HepG2 (cell line): ENCODE data around the gene DDIAS. TPM values are rescaled to one million over a fixed set of nuclear protein-coding genes. Genes with fewer than 3 reads are reported as not detected.

Source experiments
- CBX5 ChIP-seq: sonication (generic); formaldehyde crosslinking; IDR thresholded peaks from 2 replicates; pipeline ENCODE4 v1.4.0; 2020; ENCODE audit warnings: missing genetic modification reagents, borderline replicate concordance
- GATAD1 ChIP-seq: IDR thresholded peaks from 2 replicates; pipeline ENCODE4 v1.6.1; 2016; ENCODE audit warnings: missing genetic modification reagents, missing compliant biosample characterization
- HNRNPH1 ChIP-seq: fragments of 200-400 bp; formaldehyde crosslinking; optimal IDR thresholded peaks from 2 replicates; pipeline ENCODE3; 2017; ENCODE audit warnings: mild to moderate bottlenecking, low read depth, low read length
- NFE2L2 ChIP-seq: fragments of 150-350 bp; IDR thresholded peaks from 2 replicates; pipeline ENCODE4 v1.6.1; 2014; ENCODE audit warnings: low read length
- NR2F2 ChIP-seq: IDR thresholded peaks from 2 replicates; pipeline ENCODE4 v1.6.1; 2012; ENCODE audit warnings: low read depth, inconsistent platforms, borderline replicate concordance
- NRL ChIP-seq: sonication (generic); formaldehyde crosslinking; IDR thresholded peaks from 2 replicates; pipeline ENCODE4 v1.5.0; 2020; ENCODE audit warnings: missing genetic modification reagents, mild to moderate bottlenecking, moderate library complexity, borderline replicate concordance
- SAFB2 ChIP-seq: sonication (generic); formaldehyde crosslinking; IDR thresholded peaks from 2 replicates; pipeline ENCODE4 v1.5.1; 2020; ENCODE audit warnings: missing genetic modification reagents, low read depth, mild to moderate bottlenecking, borderline replicate concordance
- SRSF9 ChIP-seq: fragments of 200-400 bp; formaldehyde crosslinking; IDR thresholded peaks from 2 replicates; pipeline ENCODE4 v1.6.1; 2018; ENCODE audit warnings: borderline replicate concordance, mild to moderate bottlenecking, low read depth, low read length; ENCODE audit not compliant: insufficient read depth, poor library complexity, severe bottlenecking
- ZBTB43 ChIP-seq: sonication (generic); formaldehyde crosslinking; conservative IDR thresholded peaks from 2 replicates; pipeline ENCODE4 v1.4.0; 2020; ENCODE audit warnings: missing genetic modification reagents
- ZNF143 ChIP-seq: sonication (generic); formaldehyde crosslinking; IDR thresholded peaks from 2 replicates; pipeline ENCODE4 v1.4.0; 2020; ENCODE audit warnings: missing genetic modification reagents
- ZNF232 ChIP-seq: sonication (generic); formaldehyde crosslinking; IDR thresholded peaks from 2 replicates; pipeline ENCODE4 v1.4.0; 2020; ENCODE audit warnings: missing genetic modification reagents, borderline replicate concordance
- ZNF512 ChIP-seq: sonication (generic); formaldehyde crosslinking; IDR thresholded peaks from 2 replicates; pipeline ENCODE4 v1.4.0; 2020; ENCODE audit warnings: mild to moderate bottlenecking, missing genetic modification reagents
- ZNF589 ChIP-seq: sonication (generic); formaldehyde crosslinking; conservative IDR thresholded peaks from 2 replicates; pipeline ENCODE4 v1.8.0; 2022; ENCODE audit warnings: mild to moderate bottlenecking, moderate library complexity, missing genetic modification reagents
- ZNF639 ChIP-seq: conservative IDR thresholded peaks from 2 replicates; pipeline ENCODE4 v1.6.1; 2018; ENCODE audit warnings: missing genetic modification reagents
- ZSCAN22 ChIP-seq: sonication (generic); formaldehyde crosslinking; IDR thresholded peaks from 2 replicates; pipeline ENCODE4 v1.4.0; 2020; ENCODE audit warnings: mild to moderate bottlenecking, missing genetic modification reagents
- polyA plus RNA-seq, 8 experiments: library from polyadenylated mRNA; depleted of rRNA in 3 of 8; stranded (reverse) in 7 of 8; unstranded in 1 of 8; fragments of >200 nt; fragmentation: Illumina TruSeq in 4 of 8; extraction: Trizol in 4 of 8; gene quantifications; 2 replicates each; pipeline versions ENCODE4 v1.2.1 to v1.2.3, GENCODE V29; 2011 to 2016; ENCODE audit warnings: low read depth in 4 of 8, missing spikeins in 1 of 8, mixed read lengths in 1 of 8; ENCODE audit not compliant: insufficient read depth in 1 of 8
- total RNA-seq, 5 experiments: library from RNA; depleted of rRNA; stranded (reverse); fragments of >200 nt; fragmentation: Illumina TruSeq; extraction: Trizol; gene quantifications; 2 replicates each; pipeline ENCODE4 v1.2.3, GENCODE V29; 2016; ENCODE audit warnings: low read depth in 1 of 5
- TF ChIP-seq, protein P1 (sequence below): IDR thresholded peaks from 2 replicates; pipeline ENCODE4 v1.6.1; 2016; ENCODE audit warnings: low read depth, missing genetic modification reagents, missing compliant biosample characterization
- TF ChIP-seq, protein P2 (sequence below): IDR thresholded peaks from 2 replicates; pipeline ENCODE4 v1.6.1; 2016; ENCODE audit warnings: low read depth, control low read depth

Gene DDIAS
- total and polyA plus RNA-seq, 2 of the 13 experiments (the other 11 are each of a cell fraction or from before 2014, with no cell fraction given), result 3.5 to 13.0 TPM

DNA sequence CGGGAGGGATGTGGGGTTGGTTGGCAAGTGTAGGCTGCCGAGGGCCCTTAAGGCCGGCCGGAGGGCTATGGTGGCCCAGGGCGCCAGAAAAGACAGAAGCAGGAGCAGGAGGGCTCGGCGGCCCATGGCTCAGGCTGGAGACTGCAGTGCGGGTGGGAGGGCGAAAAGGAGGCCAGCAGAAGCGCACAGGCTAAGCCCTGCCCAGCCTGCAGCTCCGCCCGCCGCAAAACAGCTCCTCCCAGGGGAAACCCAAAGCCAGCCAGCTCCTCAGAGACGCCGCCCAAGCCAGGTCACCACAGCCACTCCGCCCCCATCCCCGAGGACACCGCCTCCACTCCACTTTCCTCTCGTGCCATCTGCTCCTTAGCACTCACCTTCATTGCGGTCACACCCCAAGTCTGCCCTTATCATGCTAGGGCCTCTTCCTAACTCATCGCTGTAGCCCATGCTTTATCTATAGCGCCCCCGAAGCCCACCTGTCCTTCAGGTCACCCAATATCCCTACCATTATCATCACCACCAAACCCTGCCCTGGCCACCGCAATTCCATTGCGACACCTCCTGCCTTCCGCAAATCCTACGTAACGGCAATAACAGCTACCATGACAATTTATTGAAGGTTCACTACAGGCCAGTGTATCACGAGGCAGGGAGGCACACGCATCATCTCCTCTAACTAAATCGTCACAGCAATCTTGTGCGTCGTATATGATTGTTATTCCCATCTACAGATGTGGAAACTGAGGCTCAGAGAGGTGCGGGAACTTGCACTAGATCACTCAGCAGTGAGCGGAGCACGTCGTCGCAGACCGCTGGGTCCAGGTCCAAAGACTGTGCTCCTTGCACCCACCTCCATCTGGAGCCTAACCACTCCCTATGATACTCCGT lies 1.0 kb upstream of the DDIAS start, which contains the start of gene PRCP (continued):
- TF ChIP-seq, protein P1, sequence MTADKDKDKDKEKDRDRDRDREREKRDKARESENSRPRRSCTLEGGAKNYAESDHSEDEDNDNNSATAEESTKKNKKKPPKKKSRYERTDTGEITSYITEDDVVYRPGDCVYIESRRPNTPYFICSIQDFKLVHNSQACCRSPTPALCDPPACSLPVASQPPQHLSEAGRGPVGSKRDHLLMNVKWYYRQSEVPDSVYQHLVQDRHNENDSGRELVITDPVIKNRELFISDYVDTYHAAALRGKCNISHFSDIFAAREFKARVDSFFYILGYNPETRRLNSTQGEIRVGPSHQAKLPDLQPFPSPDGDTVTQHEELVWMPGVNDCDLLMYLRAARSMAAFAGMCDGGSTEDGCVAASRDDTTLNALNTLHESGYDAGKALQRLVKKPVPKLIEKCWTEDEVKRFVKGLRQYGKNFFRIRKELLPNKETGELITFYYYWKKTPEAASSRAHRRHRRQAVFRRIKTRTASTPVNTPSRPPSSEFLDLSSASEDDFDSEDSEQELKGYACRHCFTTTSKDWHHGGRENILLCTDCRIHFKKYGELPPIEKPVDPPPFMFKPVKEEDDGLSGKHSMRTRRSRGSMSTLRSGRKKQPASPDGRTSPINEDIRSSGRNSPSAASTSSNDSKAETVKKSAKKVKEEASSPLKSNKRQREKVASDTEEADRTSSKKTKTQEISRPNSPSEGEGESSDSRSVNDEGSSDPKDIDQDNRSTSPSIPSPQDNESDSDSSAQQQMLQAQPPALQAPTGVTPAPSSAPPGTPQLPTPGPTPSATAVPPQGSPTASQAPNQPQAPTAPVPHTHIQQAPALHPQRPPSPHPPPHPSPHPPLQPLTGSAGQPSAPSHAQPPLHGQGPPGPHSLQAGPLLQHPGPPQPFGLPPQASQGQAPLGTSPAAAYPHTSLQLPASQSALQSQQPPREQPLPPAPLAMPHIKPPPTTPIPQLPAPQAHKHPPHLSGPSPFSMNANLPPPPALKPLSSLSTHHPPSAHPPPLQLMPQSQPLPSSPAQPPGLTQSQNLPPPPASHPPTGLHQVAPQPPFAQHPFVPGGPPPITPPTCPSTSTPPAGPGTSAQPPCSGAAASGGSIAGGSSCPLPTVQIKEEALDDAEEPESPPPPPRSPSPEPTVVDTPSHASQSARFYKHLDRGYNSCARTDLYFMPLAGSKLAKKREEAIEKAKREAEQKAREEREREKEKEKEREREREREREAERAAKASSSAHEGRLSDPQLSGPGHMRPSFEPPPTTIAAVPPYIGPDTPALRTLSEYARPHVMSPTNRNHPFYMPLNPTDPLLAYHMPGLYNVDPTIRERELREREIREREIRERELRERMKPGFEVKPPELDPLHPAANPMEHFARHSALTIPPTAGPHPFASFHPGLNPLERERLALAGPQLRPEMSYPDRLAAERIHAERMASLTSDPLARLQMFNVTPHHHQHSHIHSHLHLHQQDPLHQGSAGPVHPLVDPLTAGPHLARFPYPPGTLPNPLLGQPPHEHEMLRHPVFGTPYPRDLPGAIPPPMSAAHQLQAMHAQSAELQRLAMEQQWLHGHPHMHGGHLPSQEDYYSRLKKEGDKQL (CRISPR knock-in tag), result no peak
- TF ChIP-seq, protein P2, sequence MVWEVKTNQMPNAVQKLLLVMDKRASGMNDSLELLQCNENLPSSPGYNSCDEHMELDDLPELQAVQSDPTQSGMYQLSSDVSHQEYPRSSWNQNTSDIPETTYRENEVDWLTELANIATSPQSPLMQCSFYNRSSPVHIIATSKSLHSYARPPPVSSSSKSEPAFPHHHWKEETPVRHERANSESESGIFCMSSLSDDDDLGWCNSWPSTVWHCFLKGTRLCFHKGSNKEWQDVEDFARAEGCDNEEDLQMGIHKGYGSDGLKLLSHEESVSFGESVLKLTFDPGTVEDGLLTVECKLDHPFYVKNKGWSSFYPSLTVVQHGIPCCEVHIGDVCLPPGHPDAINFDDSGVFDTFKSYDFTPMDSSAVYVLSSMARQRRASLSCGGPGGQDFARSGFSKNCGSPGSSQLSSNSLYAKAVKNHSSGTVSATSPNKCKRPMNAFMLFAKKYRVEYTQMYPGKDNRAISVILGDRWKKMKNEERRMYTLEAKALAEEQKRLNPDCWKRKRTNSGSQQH (CRISPR knock-in tag), result peak; percentile 45; the same call in 1 of the 2 replicates
- no peak for TF ChIP-seq SRSF9
- no peak for TF ChIP-seq NFE2L2
- no peak for TF ChIP-seq ZNF512 (CRISPR knock-in tag)
- no peak for TF ChIP-seq HNRNPH1
- no peak for TF ChIP-seq ZNF232 (CRISPR knock-in tag)
- TF ChIP-seq ZNF143 (CRISPR knock-in tag), result no peak; the same call in 1 of the 2 replicates
- TF ChIP-seq SAFB2 (CRISPR knock-in tag), result peak; percentile 11; the same call in 1 of the 2 replicates
- TF ChIP-seq ZNF589 (CRISPR knock-in tag), result no peak
- peak; percentile 47; the same call in 1 of the 2 replicates for TF ChIP-seq GATAD1 (CRISPR knock-in tag)
- TF ChIP-seq CBX5 (CRISPR knock-in tag), result no peak
- TF ChIP-seq NR2F2, result no peak; the same call in 1 of the 2 replicates
- TF ChIP-seq ZSCAN22, result no peak
- TF ChIP-seq ZBTB43 (CRISPR knock-in tag), result no peak
- no peak for TF ChIP-seq ZNF639 (CRISPR knock-in tag)
- peak; percentile 66 for TF ChIP-seq NRL (CRISPR knock-in tag)
